Mesenchymal stem cell (in vitro differentiated cells and primary cell): ENCODE data around the gene DNAH10.

Experiments used
- DNase-seq: peaks from one replicate; pipeline ENCODE4 v3.0.0-alpha.2; 2013
- H2AFZ ChIP-seq: one replicate; pipeline ENCODE4 v1.6.1; 2013; ENCODE audit warnings: low read depth, mild to moderate bottlenecking, control low read depth, inconsistent platforms, low read length, moderate library complexity
- H2AK5ac ChIP-seq: 2 replicates; pipeline ENCODE4 v1.6.1; 2013; ENCODE audit warnings: low read length, moderate library complexity, mild to moderate bottlenecking, inconsistent platforms; ENCODE audit not compliant: severe bottlenecking
- H2BK120ac ChIP-seq: one replicate; pipeline ENCODE4 v1.6.1; 2013; ENCODE audit warnings: low read depth, mild to moderate bottlenecking, inconsistent platforms, low read length, moderate library complexity
- H2BK12ac ChIP-seq, 2 experiments: one replicate each; pipeline ENCODE4 v1.6.1; 2013; ENCODE audit warnings: inconsistent platforms in 2 of 2, low read length in 2 of 2, mild to moderate bottlenecking in 2 of 2, moderate library complexity in 2 of 2, control low read depth in 1 of 2
- H2BK15ac ChIP-seq: one replicate; pipeline ENCODE4 v1.6.1; 2013; ENCODE audit warnings: mild to moderate bottlenecking, low read depth, inconsistent platforms; ENCODE audit not compliant: poor library complexity, severe bottlenecking
- H2BK5ac ChIP-seq: 2 replicates; pipeline ENCODE4 v1.6.1; 2013; ENCODE audit warnings: low read depth, mild to moderate bottlenecking, low read length, control low read depth, inconsistent platforms; ENCODE audit not compliant: poor library complexity, severe bottlenecking
- H3K14ac ChIP-seq, 2 experiments: one replicate each; pipeline ENCODE4 v1.6.1; 2013; ENCODE audit warnings: inconsistent platforms in 2 of 2, low read length in 2 of 2, control low read depth in 1 of 2, mild to moderate bottlenecking in 1 of 2, moderate library complexity in 1 of 2
- H3K18ac ChIP-seq, 2 experiments: one replicate each; pipeline ENCODE4 v1.6.1; 2013; ENCODE audit warnings: inconsistent platforms in 2 of 2, low read length in 2 of 2, control low read depth in 1 of 2, low read depth in 1 of 2, mild to moderate bottlenecking in 1 of 2
- H3K23ac ChIP-seq, 2 experiments: one replicate each; pipeline ENCODE4 v1.6.1; 2013; ENCODE audit warnings: inconsistent platforms in 2 of 2, low read length in 2 of 2, mild to moderate bottlenecking in 2 of 2, moderate library complexity in 2 of 2, control low read depth in 1 of 2
- H3K27ac ChIP-seq: 2 replicates; pipeline ENCODE4 v1.5.1; 2013; ENCODE audit warnings: mild to moderate bottlenecking, moderate library complexity, low read length, control low read depth, inconsistent platforms; ENCODE audit not compliant: poor library complexity, severe bottlenecking
- H3K27me3 ChIP-seq, 2 experiments: 2 replicates each; pipeline versions ENCODE4 v1.6.1 to v1.7.0; 2013; ENCODE audit warnings: low read length in 2 of 2, mild to moderate bottlenecking in 2 of 2, moderate library complexity in 2 of 2, control low read depth in 1 of 2, inconsistent platforms in 1 of 2; ENCODE audit not compliant: control insufficient read depth in 1 of 2, insufficient read depth in 1 of 2
- H3K36me3 ChIP-seq, 2 experiments: 2 replicates each; pipeline versions ENCODE4 v1.6.1 to v1.7.0; 2013; ENCODE audit warnings: low read length in 2 of 2, control low read depth in 1 of 2, inconsistent platforms in 1 of 2, low read depth in 1 of 2, mild to moderate bottlenecking in 1 of 2; ENCODE audit not compliant: insufficient read depth in 2 of 2, control insufficient read depth in 1 of 2
- H3K4ac ChIP-seq, 2 experiments: one replicate each; pipeline ENCODE4 v1.6.1; 2013; ENCODE audit warnings: inconsistent platforms in 2 of 2, low read length in 2 of 2, mild to moderate bottlenecking in 2 of 2, moderate library complexity in 2 of 2, control low read depth in 1 of 2, low read depth in 1 of 2
- H3K4me1 ChIP-seq: 2 replicates; pipeline ENCODE4 v1.6.1; 2013; ENCODE audit warnings: low read depth, low read length, control low read depth; ENCODE audit not compliant: control insufficient read depth, insufficient read depth
- H3K4me2 ChIP-seq: 2 replicates; pipeline ENCODE4 v1.6.1; 2013; ENCODE audit warnings: low read length, mild to moderate bottlenecking, inconsistent platforms; ENCODE audit not compliant: poor library complexity, severe bottlenecking
- H3K4me3 ChIP-seq, 2 experiments: 2 replicates each; pipeline versions ENCODE4 v1.5.1 to v1.7.0; 2013; ENCODE audit warnings: low read length in 2 of 2, mild to moderate bottlenecking in 2 of 2, control low read depth in 1 of 2, low read depth in 1 of 2; ENCODE audit not compliant: insufficient read depth in 1 of 2
- H3K79me1 ChIP-seq: replicated peaks from 2 replicates; pipeline ENCODE4 v1.6.1; 2013; ENCODE audit warnings: mild to moderate bottlenecking, control low read depth, low read length, inconsistent platforms; ENCODE audit not compliant: poor library complexity, severe bottlenecking
- H3K9ac ChIP-seq: 2 replicates; pipeline ENCODE4 v1.7.0; 2013; ENCODE audit warnings: mild to moderate bottlenecking, low read length, moderate library complexity
- H3K9me3 ChIP-seq: 2 replicates; pipeline ENCODE4 v1.7.0; 2013; ENCODE audit warnings: mild to moderate bottlenecking, low read length; ENCODE audit not compliant: control insufficient read depth
- H4K8ac ChIP-seq: one replicate; pipeline ENCODE4 v1.6.1; 2013; ENCODE audit warnings: inconsistent platforms, mild to moderate bottlenecking, low read length, moderate library complexity
- H4K91ac ChIP-seq: one replicate; pipeline ENCODE4 v1.6.1; 2013; ENCODE audit warnings: mild to moderate bottlenecking, low read length, inconsistent platforms
- WGBS: methylation state at CpG from one replicate; pipeline ENCODE4 v1.1.7; 2013; ENCODE audit warnings: mixed read lengths; 5-methylcytosine and 5-hydroxymethylcytosine counted together

The DNAH10 gene

GRCh38 chr12:123936956-123937706 lies 175.0 kb downstream of the DNAH10 start:
- H3K4me3 ChIP-seq: no peak overlapping the region
- DNase-seq: no peak
- peaks cover 7% of the 10 kb centered on the region for H3K79me1 ChIP-seq
- no peak overlapping the region for H2AFZ ChIP-seq
- no peak overlapping the region for H3K27ac ChIP-seq
- H3K4me2 ChIP-seq: no peak overlapping the region
- WGBS: 97% methylated on average over 46 of the region's 46 CpGs
- H3K36me3 ChIP-seq: peaks cover 62 to 66% of the 10 kb centered on the region in 2 experiments
- no peak overlapping the region for H2BK120ac ChIP-seq
- no peak overlapping the region for H2BK5ac ChIP-seq
- H2AK5ac ChIP-seq: no peak overlapping the region
- no peak overlapping the region for H3K4ac ChIP-seq
- H3K9ac ChIP-seq: no peak overlapping the region
- H3K18ac ChIP-seq: no peak overlapping the region
- peaks cover 18% of the 10 kb centered on the region for H3K4me1 ChIP-seq
- no peak overlapping the region for H4K91ac ChIP-seq
- no peak overlapping the region for H3K14ac ChIP-seq
- no peaks in the 10 kb centered on the region for H3K27me3 ChIP-seq
- no peak overlapping the region for H2BK12ac ChIP-seq
- peaks cover 9% of the 10 kb centered on the region for H3K9me3 ChIP-seq
- H3K23ac ChIP-seq: no peak overlapping the region
- no peak overlapping the region for H2BK15ac ChIP-seq
- no peak overlapping the region for H4K8ac ChIP-seq

- Histone ChIP-seq H3K9ac (no peak overlapping the region), H4K8ac (no peak overlapping the region), H3K27ac (peak overlapping the region; percentile 34), H2BK12ac (peak overlapping the region in 1 of 2 experiments; percentile 37), H2AFZ (no peak overlapping the region), H2AK5ac (peak overlapping the region; percentile 24), H3K23ac (no peak overlapping the region), H3K4ac (no peak overlapping the region), H3K4me1 (peaks cover 22% of the 10 kb centered on the region), H3K18ac (peak overlapping the region in 1 of 2 experiments; percentile 88), H2BK120ac (no peak overlapping the region), H3K4me3 (no peak overlapping the region), H3K27me3 (no peaks in the 10 kb centered on the region), H3K14ac (peak overlapping the region in 1 of 2 experiments; percentile 79), H4K91ac (no peak overlapping the region), H3K36me3 (peaks cover 63 to 74% of the 10 kb centered on the region in 2 experiments), H3K4me2 (no peak overlapping the region), H2BK15ac (no peak overlapping the region), H3K9me3 (peaks cover 9% of the 10 kb centered on the region), H3K79me1 (peaks cover 7% of the 10 kb centered on the region), H2BK5ac (no peak overlapping the region)
- WGBS: 79% methylated on average over 15 of the region's 16 CpGs
- peak; percentile 17 for DNase-seq
Measured at GRCh38 chr12:123937707-123938591, 175.8 kb downstream of the DNAH10 start.

DNA sequence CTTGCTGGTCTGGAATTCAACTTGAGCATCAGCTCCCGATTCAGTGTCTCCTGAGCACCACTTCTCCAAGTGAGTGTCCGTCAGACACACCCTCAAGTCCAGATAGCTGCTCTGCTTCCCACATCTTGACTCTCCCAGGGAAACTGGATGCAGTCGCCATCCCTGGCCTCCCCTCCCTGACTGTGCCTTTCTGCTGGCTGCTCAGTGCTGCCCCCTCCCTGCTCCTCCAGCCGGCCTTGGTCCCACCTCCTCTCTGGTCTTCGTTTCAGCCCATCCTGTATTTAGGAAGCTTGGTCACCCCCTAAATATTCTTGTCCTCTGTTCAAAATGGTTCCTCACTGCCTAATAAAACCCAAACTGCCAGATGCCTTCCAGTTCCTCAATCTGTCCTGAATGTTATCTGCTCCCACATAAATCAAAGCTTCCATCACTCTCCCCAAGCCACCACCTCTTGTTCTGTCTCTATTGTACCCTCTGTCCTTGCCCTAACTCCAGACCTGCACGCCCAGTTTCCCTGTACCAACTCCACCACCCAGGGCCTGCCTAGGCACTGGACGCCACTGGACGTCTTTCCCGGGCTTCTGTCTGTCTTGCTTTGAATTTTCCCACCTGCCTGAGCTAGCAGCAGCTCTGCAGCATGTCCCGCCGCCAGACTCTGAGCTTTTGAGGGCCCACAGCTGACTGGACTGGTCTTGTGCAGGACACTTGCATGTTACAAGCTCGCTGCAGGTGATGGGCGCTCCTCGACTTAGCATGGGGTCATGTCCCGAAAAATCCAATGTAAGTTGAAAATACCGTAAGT lies 176.8 kb downstream of the DNAH10 start:
- no peak for DNase-seq
- no peak overlapping the region for H3K4ac ChIP-seq
- H3K23ac ChIP-seq: no peak overlapping the region
- H3K36me3 ChIP-seq: peaks cover 69 to 79% of the 10 kb centered on the region in 2 experiments
- no peak overlapping the region for H3K4me3 ChIP-seq
- no peak overlapping the region for H4K8ac ChIP-seq
- peaks cover 11% of the 10 kb centered on the region for H3K79me1 ChIP-seq
- no peak overlapping the region for H2BK15ac ChIP-seq
- no peak overlapping the region for H3K9ac ChIP-seq
- H2BK5ac ChIP-seq: no peak overlapping the region
- H3K18ac ChIP-seq: no peak overlapping the region
- WGBS: 94% methylated on average over 16 of the region's 16 CpGs
- H3K27ac ChIP-seq: no peak overlapping the region
- H2AFZ ChIP-seq: no peak overlapping the region
- H4K91ac ChIP-seq: no peak overlapping the region
- no peak overlapping the region for H2BK12ac ChIP-seq
- H3K4me2 ChIP-seq: no peak overlapping the region
- peak overlapping the region; percentile 24 for H2AK5ac ChIP-seq
- no peak overlapping the region for H2BK120ac ChIP-seq
- H3K27me3 ChIP-seq: no peaks in the 10 kb centered on the region
- H3K4me1 ChIP-seq: peaks cover 29% of the 10 kb centered on the region
- peaks cover 9% of the 10 kb centered on the region for H3K9me3 ChIP-seq
- H3K14ac ChIP-seq: peak overlapping the region in 1 of 2 experiments; percentile 9
